ENCODE results near the gene NDUFS8. TPM values are rescaled to one million over a fixed set of nuclear protein-coding genes. Genes with fewer than 3 reads are reported as not detected.

The NDUFS8 gene
- total RNA-seq, 1 donor from 2014 or later: 315 TPM

DNA sequence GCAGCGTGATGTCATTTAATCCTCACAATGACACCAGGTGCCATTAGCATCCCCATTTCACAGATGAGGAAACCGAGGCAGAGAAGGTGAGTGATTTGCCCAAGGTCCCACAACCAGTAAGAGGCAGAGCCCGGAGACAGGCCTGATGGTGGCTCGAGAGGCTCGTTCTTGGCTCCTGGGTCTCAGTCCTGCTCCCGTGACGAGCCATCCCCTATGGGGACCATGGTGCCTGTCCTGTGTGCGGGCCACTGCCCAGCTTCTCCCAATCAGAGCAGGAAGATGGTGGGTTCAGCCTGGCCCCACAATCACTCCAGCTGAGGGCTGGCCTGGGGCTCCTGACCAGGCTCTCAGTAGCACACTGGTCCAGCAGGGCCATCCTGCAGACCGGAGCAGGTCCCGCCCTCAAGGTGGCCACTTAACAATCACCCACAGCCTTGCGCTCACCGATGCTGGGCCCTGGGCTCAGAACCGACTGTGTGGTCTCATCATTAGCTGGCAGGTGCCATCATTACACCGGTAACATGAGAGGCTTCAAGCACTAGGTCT, 16.8 kb upstream of the NDUFS8 start:
- intact Hi-C loops (cut with DNase I): loop anchor here (10.0 kb wide), 1 partner anchor 191 kb away; no protein-coding TSS in a partner anchor
- no peak for DNase-seq (ENCODE audit: low spot score)

DNA sequence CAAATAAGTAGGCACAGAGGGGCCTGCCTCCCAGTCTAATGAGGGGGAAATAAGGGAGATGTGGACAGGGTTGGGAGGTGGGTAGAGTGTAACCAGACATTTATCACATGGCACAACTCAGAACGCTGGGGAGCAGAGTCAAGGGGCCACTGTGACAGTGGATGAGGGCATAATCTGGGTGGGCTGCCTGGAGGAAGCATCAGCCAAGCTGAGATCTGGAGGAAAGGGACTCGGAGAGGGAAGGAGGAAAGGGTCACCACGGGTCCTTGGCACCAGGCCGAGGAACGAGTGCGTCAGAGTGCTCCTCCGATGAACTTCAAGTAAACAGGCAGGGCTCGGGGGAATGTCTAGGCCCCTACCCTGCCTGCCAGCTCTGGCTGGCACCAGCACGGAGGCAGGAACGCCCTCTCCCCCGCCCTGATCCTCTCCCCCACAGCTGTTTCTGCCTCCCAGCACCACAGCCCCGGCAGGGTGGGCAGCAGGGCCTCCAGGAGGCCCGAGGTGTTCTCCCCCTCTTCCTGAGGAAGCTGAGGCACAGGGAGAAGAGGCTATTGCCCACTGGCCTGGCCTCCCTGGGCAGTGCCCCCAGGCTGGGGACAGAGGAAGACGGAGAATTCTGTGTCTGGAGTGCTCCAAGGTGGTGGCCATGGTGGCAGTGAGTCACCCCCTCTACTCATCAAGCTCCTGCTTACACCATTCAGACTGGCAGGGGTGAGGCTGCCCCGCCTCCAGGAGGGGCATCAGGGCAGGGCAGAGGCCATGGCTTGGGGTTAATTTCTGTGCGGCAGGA, 16.1 kb upstream of the NDUFS8 start:
- DNase-seq (ENCODE audit: low spot score): no peak
- intact Hi-C loops (cut with DNase I): loop anchor here (10.0 kb wide), 1 partner anchor 190 kb away; no protein-coding TSS in a partner anchor

DNA sequence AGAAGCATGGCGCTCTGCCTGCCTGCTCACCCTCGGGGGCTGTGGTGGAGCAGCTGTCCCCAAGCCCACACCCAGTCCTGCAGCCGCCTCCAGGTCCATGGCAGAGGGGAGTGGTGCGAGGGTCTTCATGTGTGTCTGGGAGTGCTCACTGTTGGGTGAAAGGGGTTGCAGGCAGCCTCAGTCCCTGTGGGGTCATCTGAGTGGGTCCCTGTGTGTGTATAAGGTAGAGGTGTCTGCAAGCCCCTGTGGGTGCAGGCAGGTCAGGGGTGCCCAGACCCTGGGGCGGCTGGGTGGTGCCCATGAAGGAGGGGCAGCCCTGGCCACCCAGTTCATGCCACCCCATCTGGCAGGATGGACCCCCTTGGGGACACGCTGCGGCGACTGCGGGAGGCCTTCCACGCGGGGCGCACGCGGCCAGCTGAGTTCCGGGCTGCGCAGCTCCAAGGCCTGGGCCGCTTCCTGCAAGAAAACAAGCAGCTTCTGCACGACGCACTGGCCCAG, 15.5 kb upstream of the NDUFS8 start:
- intact Hi-C loops (cut with DNase I): loop anchor here (10.0 kb wide), 1 partner anchor 190 kb away; no protein-coding TSS in a partner anchor
- no peak for DNase-seq (ENCODE audit: low spot score)

DNA sequence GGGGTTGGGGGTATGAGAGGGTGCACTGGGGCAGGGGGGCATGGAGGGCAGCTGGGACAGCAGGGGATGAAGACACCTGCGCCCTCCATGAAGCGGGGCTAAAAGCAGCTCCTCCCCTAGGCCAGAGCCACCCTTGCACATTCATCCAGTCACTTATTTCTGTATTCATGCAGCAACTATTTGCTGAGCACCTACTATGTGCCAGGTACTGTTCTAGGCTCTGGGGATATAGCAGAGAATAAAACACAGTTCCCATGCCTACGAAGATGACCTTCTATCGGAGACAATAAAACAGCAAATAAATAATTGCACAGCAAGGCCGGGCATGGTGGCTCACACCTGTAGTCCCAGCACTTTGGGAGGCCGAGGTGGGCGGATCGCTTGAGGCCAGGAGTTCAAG, 15.0 kb upstream of the NDUFS8 start:
- no peak for DNase-seq (ENCODE audit: low spot score)
- intact Hi-C loops (cut with DNase I): loop anchor here (10.0 kb wide), 1 partner anchor 189 kb away; no protein-coding TSS in a partner anchor

DNA sequence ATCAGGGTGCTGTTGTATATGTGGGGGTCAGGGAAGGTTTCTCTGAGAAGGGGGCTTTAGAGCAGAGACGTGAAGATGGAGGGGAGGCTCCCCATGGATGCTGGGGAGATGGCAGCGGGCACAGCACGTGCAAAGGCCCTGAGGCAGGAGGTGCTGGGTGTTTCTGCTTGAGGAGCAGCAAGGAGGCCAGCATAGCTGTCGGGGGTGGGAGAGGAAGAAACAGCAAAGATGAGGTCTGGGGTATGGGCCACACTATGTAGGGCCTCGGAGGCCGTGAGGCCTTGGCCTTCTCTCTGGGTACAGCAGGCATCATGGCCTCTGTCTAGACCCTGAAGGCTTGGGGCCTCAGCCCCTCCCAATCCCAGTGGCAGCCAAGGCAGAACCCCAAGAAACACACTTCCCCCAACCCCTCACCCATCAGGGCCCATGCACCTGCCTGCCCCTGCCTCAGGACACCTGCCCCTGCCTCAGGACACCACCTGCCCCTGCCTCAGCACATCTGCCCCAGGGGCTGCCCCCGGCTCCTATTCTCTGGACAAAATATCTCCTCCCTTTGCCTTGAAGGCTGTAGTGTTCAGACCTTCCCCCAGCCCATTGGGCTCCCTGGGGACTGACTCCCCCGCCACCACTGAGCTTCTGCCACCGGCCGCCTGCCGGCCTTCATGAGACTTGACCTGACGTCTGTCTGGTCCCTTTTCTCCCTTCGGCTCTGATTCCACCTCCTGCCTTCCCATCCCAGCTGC, 14.1 kb upstream of the NDUFS8 start:
- no peak for DNase-seq (ENCODE audit: low spot score)
- intact Hi-C loops (cut with DNase I): loop anchor here (10.0 kb wide), 1 partner anchor 188 kb away; no protein-coding TSS in a partner anchor

DNA sequence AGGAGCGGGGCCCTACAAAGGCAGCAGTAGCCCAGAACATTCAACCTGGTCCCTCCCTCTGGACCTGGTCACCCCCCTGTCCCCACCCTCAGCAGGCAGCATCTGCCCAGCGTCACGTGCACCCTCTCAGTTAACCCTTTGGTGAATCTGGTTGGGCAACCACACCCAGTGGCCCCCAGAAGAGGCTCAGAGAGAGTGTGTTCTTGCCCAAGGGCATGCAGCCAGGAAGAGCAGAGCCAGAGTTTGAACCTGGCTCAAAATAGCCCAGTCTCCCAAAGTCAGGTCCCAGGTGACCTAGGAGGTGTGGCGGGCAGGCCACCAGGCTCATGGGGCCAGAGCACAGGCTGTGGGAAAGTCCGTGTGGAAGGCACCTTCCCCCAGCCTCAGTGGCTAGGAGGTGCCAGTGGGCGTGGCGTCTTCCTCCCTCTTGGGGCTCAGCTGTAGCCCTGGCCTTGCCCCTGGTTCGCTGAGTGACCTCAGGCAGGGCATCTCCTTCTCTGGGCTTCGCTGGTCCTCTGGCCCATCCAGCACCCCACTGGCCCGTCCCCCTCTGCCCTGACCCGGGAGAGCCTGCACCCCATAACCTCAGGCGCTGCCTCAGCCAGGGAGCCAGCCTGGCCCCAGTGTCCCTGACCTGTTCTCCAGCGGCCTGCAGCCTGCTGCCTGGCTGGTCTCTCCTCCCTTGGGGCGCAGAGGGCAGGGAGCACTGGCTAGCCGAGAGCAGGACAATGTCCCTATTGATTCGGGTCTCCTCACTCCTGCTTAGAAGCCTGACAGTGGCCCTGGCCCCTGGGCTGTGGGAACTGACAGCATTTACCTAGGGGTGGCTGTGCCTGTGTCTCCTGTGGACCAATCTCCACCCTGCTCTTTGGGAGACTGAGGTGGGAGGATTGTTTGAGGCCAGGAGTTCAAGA, 13.3 kb upstream of the NDUFS8 start:
- intact Hi-C loops (cut with DNase I): loop anchor here (10.0 kb wide), 1 partner anchor 188 kb away; no protein-coding TSS in a partner anchor
- no peak for DNase-seq (ENCODE audit: low spot score)

DNA sequence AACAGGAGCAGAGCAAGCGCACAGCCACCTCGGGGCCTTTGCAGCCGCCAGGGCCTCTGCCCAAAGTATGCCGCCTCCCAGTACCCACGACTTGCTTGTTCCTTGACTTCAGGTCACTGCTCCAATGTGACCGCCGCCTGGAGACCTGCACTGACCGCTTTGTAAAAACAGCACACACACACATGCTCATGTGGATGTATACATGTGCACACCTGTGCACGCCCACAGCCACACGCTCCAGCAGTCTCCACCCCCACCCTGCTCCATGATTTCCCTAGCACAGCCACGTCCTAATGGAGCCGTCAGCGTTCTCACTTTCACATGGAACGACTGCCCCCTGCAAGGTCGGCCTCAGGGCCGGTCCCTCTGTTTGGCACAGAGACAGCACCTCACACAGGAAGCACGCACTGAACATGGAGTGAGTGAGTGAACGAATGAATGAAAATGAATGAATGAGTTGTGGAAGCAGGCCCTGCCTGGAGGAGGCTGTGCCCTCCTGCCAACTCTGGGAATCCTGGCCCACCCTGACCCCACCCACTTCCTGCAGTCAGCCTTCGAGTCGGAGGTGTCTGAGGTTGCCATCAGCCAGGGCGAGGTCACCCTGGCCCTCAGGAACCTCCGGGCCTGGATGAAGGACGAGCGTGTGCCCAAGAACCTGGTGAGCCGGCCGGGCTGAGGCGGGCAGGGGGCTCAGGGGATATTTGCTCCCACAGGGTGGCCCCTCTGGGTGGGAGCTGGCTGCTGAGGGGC, 12.3 kb upstream of the NDUFS8 start:
- intact Hi-C loops (cut with DNase I): loop anchor here (10.0 kb wide), 1 partner anchor 187 kb away; no protein-coding TSS in a partner anchor
- DNase-seq (ENCODE audit: low spot score): no peak

DNA sequence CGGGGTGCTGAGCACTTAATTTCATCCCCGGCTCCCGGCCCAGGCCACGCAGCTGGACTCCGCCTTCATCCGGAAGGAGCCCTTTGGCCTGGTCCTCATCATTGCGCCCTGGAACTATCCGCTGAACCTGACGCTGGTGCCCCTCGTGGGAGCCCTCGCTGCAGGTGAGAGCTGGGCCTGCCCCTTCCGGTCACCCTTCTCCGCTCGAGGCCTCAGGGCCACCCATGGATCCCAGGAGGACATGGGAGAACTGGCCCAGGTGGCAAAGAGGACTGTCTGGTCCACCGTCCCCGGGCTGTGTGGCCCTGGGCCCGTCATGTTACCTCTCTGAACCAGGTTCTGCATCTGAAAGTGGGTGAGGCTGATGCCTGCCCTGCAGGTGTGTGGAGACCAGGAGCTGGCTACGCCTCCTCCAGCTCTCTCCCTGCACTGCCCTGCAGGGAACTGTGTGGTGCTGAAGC, 11.7 kb upstream of the NDUFS8 start:
- intact Hi-C loops (cut with DNase I): loop anchor here (10.0 kb wide), 1 partner anchor 186 kb away; no protein-coding TSS in a partner anchor
- no peak for DNase-seq (ENCODE audit: low spot score)

DNA sequence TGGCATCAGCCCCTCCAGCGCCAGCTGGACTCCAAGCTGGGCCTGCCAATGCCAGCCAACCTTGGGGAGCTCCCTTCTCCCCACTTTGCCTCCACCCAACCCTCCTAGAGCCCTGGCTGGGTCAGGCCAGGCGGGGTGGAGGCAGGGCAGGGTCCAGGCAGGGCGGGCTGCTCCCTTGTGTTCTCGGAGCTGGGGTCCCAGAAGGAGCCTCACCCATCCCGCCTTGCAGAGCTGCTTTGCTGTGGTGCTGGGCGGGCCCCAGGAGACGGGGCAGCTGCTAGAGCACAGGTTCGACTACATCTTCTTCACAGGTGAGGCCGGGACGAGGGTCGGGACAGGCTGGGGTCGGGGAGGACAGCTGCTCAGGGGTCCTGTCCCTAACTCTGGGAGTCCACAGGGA, 11.0 kb upstream of the NDUFS8 start:
- intact Hi-C loops (cut with DNase I): loop anchor here (10.0 kb wide), 1 partner anchor 185 kb away; no protein-coding TSS in a partner anchor
- no peak for DNase-seq (ENCODE audit: low spot score)

DNA sequence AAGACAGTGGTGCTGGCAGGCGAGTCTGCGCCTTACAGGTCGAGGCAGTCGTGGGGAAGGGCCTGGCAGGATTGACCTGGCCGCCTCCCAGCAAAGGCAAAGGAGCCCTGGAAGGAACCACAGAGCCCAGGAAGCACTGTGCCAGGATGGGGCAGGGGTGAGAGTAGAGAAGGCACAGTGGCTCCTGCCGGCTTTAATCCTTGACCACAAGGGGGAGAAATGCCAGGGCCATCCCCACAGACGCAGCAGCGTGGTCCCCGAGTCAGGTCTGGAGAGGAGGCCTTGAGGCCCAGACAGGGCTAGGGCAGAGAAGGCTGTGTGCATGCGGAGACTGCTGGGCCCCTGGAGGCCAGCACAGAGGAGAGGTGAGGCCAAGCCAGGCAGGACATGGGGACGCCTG, 9.9 kb upstream of the NDUFS8 start:
- DNase-seq (ENCODE audit: low spot score): no peak
- intact Hi-C loops (cut with DNase I): no loop called here

DNA sequence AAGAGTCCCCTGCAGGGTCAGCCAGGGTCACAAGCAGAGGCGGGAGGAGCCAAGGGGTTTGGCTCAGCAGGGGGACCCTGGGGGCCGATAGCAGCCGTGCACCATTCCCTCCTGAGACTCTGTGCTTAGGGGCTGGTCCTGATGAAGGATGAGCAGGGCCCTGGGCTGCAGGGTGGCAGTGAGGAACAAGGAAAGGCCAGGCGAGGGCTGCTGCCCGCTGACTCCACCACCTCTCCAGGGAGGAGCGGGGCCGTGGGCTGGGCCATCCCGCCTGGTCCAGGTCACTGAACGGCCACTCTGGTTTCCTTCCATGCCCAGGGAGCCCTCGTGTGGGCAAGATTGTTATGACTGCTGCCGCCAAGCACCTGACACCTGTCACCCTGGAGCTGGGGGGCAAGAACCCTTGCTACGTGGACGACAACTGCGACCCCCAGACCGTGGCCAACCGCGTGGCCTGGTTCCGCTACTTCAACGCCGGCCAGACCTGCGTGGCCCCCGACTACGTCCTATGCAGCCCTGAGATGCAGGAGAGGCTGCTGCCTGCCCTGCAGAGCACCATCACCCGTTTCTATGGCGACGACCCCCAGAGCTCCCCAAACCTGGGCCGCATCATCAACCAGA, 9.2 kb upstream of the NDUFS8 start:
- intact Hi-C loops (cut with DNase I): no loop called here
- DNase-seq (ENCODE audit: low spot score): no peak

DNA sequence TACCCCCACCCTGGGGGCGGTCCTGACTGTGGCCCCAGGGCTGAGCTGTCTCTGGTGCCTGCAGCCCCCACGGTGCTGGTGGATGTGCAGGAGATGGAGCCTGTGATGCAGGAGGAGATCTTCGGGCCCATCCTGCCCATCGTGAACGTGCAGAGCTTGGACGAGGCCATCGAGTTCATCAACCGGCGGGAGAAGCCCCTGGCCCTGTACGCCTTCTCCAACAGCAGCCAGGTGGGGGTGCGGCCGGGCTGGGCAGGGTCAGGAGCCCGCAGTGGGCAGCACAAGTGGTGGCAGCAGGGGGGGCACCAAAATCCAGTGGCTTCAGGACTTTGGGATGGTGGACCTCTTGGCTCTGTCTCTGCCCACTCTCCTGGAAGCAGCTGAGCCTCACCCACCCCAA, 8.0 kb upstream of the NDUFS8 start:
- intact Hi-C loops (cut with DNase I): no loop called here
- DNase-seq (ENCODE audit: low spot score): no peak

DNA sequence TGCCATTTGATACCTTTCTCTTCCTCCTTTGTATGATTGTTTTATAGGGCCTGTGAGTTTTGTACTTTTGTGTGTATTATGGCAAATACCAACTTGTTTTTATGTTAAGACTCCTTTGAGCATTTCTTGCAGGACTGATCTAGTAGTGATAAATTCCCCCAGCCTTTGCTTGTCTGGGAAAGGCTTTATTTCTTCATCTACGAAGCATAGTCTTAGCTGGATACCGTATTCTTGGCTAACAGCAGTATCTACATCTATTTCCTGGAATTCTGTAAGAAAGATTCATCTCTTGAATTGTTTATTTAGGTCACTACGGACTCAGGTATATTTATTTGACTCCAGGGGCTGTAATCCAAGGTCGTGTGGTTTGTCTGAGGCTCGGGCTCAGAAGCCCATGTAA, 6.0 kb upstream of the NDUFS8 start:
- no peak for DNase-seq (ENCODE audit: low spot score)
- intact Hi-C loops (cut with DNase I): no loop called here

DNA sequence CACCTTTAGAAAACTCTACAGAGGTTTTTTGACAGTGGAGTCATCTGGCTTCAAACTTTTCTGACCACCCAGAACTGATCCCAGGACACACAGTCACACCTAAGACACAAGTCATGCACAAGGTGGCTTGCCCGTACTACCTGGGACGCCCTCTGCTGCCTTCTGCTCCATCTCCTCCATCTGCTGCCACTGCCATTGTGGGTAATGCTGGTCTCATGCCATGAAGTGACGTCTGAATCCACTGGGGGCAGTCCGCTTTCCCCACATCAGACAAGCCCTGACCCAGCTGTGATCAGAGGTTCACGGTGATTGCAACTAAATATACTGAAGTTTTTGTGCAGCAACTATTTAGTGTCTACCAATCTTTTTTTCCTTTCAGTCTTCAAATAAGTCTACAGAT, 5.4 kb upstream of the NDUFS8 start:
- no peak for DNase-seq (ENCODE audit: low spot score)
- intact Hi-C loops (cut with DNase I): no loop called here

DNA sequence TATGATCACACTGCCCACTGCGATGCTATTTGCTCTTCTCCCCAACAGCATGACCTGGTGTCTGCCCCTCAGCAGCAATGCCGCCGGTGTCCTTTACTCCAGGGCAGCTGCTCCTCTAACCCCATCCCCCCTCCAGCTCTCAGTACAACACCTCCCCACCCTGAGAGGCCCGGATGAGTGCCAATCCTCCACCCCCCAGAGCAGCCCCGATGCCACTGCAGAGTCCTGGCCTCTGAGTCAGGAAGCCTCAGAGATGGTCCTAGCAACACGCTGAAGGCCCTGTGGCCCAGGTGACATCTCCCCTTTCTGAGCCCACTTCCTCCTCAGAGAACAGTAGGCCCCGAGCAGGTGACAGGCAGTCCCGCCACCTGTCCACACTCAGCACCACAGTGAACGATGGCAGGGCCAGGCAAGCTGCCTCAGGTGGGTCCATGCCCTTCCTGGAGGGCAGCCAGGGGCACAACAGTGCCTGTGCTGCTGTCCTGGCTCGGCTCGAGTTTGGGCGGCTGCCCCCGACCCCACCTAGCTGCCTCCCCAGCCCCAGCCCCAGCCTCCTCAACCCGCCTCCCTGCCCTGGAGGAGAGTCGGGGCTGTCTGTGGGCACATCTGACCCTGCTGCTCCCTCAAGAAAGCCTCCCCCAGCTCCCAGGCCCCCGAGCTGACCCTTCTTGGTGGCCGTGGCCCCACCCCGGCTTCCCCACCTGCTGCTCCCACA, 3.9 kb upstream of the NDUFS8 start:
- intact Hi-C loops (cut with DNase I): no loop called here
- no peak for DNase-seq (ENCODE audit: low spot score)

DNA sequence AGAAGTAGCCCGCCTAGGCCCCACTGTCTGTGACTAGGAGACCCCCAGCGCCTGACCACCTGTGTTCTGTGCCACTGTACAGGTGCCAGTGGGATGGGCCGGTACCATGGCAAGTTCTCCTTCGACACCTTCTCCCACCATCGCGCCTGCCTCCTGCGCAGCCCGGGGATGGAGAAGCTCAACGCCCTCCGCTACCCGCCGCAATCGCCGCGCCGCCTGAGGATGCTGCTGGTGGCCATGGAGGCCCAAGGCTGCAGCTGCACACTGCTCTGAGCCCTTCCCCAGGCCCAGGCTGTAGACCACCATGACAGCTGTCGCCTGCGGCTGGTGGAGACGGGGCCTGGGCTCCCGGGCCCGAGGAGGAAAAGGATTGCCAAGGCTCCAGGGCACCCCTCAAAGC, 2.8 kb upstream of the NDUFS8 start:
- no peak for DNase-seq (ENCODE audit: low spot score)
- intact Hi-C loops (cut with DNase I): no loop called here

All from cardiac septum (tissue), 1 donor.